CD4-positive, alpha-beta T cell treated with Interleukin-12 subunit alpha and Interleukin-12 subunit beta, for 1 hour (primary cell): ENCODE results near the gene KCNQ1OT1.

Source experiments
- DNase-seq: peaks from one replicate; pipeline ENCODE4 v3.0.0-alpha.2; 2020

KCNQ1OT1 gene

DNA sequence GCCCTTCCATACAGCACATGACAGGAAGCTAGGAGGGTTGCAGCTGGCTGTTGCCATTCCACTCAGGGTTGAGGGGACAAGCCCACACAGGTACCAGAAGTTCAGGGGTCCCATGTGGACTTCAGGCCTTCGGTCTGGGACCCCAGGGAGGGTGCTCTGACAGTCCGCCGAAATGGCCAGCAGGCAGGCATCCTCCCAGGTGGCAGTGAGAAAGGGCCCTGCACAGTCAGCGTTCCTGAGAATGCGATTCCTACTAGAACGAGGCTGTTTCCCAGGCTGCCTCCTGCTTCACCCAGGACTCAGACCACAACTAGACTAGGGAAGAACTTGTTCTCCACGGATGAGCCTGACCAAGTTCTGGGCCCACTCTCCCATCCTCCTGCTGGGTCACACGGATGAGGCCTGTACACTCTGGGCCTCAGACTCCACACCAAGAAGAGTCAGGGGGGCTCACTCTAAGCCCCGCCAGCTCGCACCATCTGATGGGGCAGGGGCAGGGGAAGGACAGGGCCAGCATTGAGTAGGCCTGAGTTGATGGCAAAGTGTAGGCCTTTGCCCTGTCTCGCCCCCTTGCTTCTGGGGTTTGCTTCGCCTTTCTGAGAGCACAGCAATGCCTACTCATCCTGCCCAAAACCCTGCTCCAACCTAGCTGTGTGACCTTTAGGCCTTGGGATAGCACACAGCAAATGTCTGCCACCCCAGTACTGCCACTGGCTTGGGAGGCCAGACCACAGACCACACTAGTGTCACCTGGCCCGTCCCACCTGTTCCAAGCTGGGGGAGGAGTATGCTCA lies 14.0 kb downstream of the KCNQ1OT1 start:
- no peak for DNase-seq

DNA sequence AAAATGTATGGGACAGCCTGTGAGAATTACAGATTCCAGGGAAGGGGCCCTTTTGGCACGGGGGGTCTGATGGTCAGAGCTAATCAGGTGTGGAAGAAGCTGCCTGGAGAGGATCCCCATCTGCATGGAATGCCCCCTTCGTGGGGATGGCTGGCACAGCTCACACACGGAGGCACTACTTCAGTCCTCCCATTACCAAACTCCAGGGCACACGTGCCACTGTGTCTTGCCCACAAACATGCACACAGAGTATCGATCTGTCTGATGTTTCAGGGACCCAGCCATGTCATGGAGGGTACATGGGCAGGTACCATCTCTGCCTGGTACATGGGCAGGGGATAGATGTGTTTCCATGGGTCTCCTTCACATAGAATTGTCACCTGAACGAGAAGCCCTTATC lies 14.7 kb downstream of the KCNQ1OT1 start:
- no peak for DNase-seq

DNA sequence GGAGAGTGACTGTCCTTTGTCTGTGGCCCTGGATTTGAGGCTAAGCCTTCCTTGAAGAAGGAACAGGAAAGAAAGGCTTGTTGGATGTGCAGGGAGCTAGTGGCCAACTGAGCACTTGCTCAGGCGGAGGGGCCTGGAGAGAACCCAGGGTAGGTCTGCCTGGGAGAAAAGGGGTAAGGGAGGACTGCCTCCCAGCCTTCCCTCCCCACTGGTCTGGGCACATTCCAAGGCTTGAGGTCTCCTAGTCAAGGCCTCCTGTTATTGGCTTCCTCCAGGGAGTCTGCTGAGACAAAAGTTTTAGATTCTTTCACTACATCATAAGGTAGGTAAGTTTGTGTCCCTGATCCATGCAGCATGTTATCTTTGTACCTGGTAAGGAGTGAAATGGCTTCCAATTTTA lies 15.2 kb downstream of the KCNQ1OT1 start:
- no peak for DNase-seq

DNA sequence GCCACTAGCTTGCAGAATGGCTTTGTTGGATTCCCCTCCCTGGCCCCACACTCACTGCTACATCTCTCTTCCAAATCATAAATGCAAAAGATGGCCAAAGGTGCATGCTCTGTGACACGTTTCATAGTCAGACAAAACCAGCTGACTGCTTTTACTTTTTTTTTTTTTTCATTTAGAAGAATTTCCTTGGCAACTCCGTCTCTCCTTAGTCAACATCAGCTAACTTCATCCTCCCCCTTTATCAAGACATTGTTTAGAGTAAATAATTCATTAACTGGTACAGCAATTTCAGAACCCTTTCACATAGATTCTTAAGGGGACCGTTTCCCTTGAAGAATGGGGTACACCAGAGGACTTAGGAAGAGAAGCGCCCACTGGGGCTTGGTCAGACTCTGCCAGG lies 16.0 kb downstream of the KCNQ1OT1 start:
- no peak for DNase-seq

DNA sequence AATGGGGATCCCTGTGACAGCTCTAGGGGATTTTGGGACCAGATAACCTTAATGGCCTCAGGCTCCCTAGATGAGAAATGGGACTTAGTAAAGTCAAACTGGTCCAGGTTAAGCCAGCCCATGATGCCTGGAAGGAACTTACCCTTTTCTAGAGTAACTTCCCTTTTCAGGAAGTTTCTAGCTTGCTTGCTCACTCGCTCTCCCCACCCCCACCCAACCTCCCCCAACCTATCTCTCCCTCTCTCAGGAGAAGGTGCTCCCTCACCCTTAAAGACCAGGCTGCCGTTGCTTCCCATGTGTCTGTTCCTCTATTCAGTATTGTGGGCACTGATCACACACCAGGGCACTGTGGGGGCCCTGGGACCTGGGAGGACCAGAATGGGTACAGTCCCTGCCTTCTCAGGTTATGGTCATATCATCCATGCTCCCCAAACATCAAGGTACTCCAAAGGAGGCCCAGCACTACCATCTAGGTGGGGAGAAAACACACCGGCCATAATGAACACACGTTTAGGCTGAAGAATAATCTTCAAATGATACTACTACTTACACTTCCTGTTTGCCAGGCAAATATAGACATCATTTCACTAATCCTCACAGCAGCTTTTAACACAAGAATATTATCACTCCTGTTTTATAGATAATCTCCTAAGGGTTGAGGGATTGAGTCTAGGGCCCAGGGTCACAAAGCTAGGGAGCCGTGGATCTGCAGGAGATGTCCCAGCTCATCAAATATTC lies 18.2 kb downstream of the KCNQ1OT1 start:
- DNase-seq = no peak

DNA sequence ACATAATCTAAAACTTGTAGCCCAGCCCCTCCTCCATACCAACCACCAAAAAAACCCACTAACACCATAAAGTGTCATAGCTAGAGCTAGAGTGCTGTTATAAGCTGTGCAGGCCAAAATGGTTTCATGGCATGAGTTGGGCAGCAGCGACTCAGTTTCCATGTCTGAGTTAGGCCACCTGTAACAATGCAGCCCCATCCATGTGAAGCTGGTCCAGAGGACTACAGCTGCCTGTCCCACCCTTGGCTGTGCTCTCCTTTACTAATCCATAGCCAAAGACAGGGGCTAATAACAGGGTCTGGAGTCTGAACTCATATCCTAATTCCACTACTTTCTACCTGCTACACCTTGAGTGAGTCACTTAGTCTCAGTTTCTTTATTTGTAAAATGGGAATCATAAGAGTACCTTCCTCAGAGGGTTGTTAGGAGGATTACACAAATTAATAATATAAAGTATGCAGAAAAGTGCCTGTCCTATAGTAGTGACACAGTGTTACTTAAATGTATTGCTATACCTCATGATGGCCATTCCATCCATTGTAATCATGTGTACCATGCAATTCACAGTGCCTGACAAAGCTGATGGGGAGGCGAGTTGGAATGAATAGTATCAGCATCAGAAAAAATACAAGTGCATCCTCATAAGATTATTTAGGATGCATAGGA lies 20.6 kb downstream of the KCNQ1OT1 start:
- no peak for DNase-seq

DNA sequence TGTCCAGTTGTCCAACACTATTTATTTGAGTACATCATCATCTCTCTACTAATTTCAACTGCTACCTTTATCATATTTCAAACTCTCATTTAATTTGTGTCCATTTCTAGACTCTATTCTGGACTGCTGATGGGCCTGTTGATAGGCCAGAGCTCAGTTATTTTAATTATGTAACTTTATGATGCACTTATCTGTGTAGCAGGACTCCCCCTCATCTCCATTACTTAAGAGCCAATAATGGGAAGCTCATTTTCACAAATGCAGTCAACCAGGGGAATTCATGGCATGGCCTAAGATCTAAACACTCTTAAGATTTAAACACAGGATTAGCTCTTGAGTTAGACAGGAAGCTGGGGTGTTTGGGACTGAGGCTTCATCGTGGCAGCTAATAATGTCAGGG lies 21.4 kb downstream of the KCNQ1OT1 start:
- DNase-seq = no peak

DNA sequence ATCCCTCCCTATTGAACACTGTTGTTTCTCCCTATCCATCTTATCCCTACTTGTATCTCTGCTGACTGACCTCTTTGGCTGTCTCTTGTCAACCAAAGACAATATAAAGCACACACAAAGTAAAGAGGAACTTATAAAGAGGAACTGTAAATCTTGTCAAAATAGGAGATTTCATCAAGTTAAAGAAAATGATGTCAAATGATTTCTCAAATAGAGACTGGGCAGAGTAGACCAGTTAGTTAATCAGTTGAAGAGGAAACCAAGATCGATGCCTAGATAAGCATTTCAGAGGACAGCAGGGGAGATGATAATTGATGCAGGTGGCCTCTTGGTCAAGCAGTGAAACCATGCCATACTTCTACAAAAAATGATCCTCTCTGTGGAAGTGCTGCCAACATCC lies 22.7 kb downstream of the KCNQ1OT1 start:
- DNase-seq = no peak

DNA sequence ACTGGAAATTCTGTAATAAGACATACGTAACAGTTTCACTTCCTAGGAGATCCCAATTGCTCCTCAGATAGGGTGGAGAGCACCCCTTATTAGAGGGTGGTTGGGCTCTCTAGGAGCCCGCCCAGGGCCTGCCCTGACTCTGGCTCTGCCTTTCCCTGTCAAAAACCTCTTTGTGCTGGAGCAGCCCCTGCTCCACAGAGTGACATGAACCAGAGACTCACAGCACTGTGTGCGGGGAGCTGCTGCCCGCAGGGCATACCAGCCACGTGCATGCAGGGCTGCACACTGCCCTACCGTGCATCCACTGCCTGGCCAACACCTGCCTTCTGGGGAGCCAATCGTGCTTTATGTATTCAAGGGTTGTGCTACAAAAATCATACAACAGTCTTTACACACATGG lies 24.3 kb downstream of the KCNQ1OT1 start:
- no peak for DNase-seq

DNA sequence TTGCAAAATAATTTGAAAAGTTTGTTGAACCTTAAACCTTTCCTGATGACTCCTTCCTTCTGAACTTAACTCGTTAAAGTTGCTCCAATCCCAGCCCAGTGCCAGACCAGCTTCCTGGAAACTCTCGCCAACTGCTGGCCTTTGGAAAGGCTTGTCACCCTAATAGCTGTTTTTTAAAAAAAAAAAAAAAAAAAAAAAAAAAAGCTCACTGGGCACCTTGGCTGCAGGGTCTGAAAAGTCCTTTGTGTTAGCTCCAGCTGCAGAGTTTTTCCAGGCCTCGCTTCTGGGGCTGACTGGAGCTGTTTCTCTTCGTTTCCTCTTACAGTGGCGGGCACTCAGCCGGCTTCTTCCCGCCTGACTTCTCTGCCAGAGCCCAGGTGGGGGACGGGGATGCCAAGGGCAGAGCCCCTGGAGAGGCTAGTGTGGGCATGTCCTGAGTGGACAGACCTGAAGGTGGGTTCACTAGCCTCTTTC lies 25.1 kb downstream of the KCNQ1OT1 start:
- no peak for DNase-seq

DNA sequence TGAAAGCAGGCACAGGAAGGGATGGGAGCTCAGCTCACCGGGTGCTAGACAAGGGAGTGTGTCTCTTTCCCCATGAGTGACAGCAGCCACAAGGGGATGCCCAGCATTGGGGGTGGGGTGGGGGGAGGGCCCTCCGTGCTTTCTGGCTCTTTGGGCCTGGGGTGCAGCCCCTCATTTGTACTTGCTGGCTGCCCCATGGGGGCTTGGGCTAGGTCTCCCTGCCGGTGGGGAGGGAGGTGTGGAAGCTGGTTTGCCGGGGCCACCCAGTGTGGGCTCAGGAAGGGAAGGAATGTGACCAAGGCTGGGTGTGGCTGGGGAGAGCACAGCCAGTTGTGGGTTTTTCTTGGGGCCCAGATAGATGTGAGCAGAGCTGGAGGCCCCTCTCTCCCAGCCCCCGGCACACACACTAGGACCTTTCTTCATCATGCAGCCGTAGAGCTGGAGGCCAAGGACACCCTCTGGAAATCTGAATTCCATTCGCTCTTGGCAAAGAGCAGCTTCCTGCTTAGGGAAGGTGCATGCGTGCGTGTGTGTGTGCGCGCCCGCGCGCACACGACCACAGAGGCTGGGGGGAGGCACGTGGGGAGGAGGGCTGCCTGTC lies 25.8 kb downstream of the KCNQ1OT1 start:
- DNase-seq = no peak

DNA sequence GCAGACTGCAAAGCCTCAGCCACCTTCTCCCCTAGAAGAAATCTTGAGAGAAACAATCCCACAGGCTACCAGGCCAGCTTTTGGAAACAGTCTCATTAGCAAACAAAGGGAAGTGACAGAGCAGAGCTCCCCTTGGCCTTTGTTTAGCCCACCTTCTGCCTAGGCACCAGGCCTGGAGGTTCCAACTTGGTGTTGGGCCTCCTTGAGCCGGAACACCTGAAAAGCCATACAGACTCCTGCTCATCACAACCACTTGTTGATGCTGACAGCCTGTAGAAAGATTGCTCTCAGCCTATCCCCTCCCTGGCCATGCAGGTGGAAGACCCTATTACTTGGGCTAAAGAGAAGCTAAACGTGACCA lies 26.6 kb downstream of the KCNQ1OT1 start:
- no peak for DNase-seq

DNA sequence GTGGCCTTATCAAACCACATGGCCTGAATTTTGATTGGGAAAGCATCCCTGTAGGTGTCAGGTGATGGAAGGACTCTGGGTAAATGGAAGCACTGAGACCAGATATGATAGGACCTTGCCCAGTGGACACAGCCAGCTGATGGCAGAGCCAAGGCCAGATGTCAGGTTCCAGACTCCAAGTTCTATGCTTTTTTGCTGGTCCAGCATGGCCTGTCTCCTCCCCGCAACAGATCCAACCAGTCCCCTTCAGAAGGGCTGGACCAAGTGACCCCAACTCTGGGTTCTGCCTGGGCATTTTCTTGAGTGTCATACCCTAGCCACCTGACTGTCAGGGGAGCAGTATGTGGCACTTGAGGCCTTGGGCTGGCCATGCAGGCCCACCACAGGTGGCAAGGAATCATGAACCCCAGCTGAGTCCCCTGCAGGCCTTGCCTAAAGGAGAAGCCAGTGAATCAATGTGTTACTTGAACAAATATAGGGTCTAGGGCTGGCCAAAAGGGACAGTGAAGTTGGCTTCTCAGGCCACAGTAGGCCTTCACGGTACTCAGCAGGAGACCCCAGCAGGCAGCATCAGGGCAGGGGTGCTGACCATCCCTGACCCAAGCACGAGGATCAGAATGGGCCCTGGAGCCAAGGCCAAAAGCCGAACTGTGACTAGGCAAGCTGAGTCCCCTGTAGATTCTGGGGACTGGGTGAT lies 27.1 kb downstream of the KCNQ1OT1 start:
- DNase-seq = no peak

DNA sequence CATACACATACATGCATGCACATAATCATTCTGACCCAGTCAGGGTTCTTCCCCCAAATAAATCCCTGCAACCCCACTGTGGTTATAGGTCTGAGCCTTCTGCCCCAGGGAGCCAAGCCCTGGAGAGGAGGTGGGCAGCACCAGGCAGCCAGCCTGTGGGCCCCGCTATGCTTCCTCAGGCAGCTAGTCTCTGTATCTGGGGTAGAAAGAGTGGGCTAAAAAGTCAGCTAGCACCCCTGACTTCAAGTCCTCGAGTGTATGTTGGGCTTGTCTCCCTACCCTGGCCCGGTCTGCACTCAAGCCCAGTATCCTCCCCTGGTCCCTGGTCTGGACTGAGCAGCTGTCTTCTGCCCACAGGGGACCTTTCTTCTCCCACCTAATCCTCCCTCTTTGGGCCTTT lies 28.0 kb downstream of the KCNQ1OT1 start:
- DNase-seq = no peak

DNA sequence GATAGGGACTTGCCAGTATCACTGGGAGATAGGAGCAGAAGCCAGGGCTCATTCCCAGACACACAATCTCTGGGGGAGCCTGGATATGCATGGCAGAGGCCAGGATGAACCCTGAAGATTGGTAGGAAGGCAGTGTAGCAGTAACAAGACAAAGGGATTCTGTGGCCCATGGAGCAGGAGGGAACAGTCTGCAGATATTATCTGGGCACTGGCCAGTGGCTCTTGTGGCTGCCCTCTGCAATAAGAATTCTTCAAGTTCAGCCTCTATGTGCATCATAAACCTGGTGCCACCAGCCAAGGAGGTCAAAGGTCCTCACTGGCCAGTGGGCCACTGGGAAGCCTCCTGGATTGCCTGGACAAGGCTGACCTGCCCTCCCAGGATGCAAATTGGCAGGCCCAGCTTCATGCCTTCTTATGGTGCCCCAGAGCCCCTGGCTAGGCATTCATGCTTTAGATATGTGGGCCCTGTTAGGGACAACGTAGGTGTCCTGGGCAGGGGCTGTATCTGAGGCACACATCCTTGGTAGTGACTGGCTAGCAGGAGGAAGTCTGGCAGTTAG lies 29.2 kb downstream of the KCNQ1OT1 start:
- no peak for DNase-seq

DNA sequence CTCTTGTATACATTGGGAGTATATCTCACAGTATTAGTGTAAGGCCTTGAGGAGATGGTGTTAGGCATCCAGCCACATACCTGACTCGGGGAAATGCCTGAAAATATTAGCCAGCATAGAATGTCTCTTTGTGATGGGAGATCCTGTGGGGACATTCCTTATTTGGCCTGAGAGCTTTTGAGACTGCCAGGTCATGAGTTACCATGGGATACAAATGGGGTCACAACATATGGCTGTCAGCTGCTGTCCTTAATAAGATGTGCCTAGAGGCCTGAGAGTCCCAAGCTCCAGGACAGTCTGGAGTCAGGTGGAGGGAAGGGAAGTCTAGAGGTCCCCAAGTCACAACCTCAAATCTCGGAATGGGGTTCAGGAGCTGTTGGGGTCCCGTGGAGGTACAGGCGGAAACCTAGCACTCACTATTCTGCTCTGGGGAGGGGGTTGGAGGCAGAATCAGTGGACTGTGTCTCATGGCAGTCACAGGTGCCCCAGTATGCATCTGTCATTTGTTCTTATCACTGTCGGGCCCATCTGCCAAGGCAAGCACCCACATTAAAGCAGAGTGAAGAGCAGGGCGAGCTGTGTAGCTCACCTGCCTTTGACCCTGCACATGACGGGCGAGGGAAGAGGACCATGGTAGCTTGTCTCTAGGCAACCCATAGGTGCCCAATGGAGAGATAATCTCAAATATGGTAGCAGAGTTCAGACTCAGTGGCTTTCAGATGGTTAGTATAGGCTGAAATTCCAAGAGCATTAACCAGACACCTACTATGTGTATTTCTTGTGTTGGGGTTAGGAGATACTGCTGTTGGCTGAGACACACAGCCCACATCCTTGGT lies 29.9 kb downstream of the KCNQ1OT1 start:
- no peak for DNase-seq

DNA sequence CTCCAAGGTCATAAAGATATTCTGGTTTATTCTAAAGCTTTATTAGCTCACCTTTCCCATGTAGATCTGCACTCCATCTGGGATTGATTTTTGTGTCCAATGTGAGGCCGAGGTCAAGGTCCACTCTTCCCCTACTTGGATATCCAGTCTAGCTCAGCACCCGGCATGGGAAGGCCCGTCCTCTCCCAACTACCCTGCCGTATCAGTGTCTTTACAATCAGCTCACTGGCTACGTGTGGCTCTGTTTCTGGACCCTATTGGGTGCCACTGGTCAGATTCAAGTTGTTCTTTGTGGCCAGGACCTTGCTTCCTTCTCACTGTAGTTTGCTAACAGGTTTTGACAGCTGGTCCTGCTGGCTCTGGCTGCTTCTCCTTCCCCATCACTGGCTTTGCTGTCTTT lies 30.9 kb downstream of the KCNQ1OT1 start:
- no peak for DNase-seq

DNA sequence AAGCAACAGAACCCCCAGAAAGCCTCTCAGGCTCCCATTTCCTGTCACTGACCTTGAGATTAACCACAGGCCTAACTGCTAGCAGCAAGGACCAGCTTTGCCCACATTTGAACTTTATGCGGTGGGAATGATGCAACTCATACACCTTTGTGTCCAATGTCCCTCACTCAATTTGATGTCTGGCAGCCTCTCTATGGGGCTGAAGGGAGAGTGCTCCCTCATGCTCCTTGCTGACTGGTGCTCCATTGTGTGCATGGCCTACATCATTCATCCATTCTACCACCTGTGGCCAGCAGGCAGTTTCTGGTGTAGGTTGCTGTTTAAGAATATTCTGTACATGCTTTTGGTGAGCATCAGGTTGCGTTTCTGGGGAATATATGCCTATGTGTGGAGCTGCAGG lies 31.9 kb downstream of the KCNQ1OT1 start:
- no peak for DNase-seq

DNA sequence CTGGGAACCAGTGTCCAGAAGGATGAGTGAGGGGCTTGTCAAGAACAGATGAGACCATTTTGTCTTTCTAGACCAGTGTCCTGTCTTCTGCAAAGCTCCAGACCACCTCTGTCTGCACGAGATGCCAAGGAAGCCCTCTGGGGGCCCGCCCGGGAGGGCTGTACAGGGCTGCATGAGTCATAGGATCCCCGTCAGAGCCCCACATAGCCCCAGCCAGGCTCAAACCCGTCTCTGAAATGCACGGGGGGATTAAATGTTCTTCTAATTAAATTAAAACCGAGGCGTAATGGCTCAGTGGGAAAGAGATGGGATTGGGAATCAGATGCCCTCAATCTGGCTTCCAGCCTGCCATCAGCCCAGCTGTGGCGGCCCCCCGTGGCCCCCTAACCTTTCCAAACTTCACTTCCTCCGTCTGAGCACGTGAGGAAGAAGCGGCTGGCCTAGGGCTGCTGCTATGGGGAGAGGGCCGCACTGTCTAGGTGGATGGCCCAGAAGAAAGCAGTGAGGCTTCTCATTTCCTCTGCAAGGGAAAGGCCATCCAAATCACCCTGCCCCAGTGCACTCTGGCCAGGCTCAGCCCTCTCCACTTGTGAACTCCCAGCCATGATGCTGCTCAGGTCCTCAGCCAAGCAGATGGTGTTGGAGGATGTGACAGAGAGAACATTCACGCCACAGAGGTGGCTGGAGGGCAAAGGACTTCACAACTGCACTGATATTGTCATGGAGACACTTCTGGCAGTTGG lies 32.8 kb downstream of the KCNQ1OT1 start:
- no peak for DNase-seq

DNA sequence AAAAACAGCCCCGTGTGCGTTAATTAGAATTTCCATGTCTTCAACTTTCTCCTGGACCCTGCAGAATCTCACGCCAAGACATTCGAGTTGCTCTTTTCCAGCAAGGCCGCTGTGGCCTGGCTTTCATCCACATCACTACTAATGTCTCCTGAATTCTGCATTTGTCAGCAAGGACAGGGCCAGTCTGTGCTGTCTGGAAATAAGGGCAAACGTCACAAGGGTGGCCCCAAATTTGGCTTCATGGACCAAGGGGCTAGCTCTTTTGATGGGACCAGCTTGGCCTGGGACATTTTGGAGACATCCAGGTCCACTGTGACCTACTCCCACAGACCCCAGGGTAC lies 33.4 kb downstream of the KCNQ1OT1 start:
- no peak for DNase-seq
